HepG2 (cell line): ENCODE results near the gene UBAP2L. TPM values are rescaled to one million over a fixed set of nuclear protein-coding genes. Genes with fewer than 3 reads are reported as not detected.

Experiments
- ATAC-seq: fragments of 200-7000 bp; cut with Tn5 transposase; 3 replicates; pipeline ENCODE4 v1.9.1; 2020; ENCODE audit warnings: mild to moderate bottlenecking, moderate library complexity
- BruUV-seq: library from RNA; stranded (reverse); fragments of 400-500 nt; replicated peaks from 2 replicates; lab custom pipeline; 2021; lab: Mats Ljungman, UMichigan
- CTCF ChIA-PET: fragments of 300-600 bp; formaldehyde crosslinking; extraction: SDS; loops from one replicate; lab custom pipeline; 2021; ENCODE audit warnings: low total read pairs, inconsistent platforms, low intra/inter-chr PET ratio; lab: Yijun Ruan, JAX
- POLR2A ChIA-PET: fragments of 350-600 bp; sonication (Branson Sonifier 250); formaldehyde crosslinking; loops from one replicate; lab custom pipeline; 2020; ENCODE audit warnings: antibody characterized with exemption, inconsistent platforms; lab: Yijun Ruan, JAX
- DNase-seq: peaks from one replicate; pipeline ENCODE4 v3.0.0-alpha.2; 2015; ENCODE audit warnings: low spot score
- FAIRE-seq: peaks from 3 replicates; lab custom pipeline; 2011; peaks lifted over from hg19 to GRCh38; lab: Jason Lieb, UNC
- H2AFZ ChIP-seq: one replicate; pipeline ENCODE4 v1.6.1; 2011; ENCODE audit warnings: low read length, inconsistent platforms
- H3K27ac ChIP-seq: fragments of 300-600 bp; 3 replicates; pipeline ENCODE4 v1.8.0; 2011; ENCODE audit warnings: mixed run types, mild to moderate bottlenecking, mixed read lengths, low read length, inconsistent platforms; ENCODE audit not compliant: insufficient read depth; ENCODE audit errors: extremely low read length
- H3K27me3 ChIP-seq, 2 experiments: fragments of 200-600 bp in 1 of 2; 2 replicates in 1 of 2; 3 replicates in 1 of 2; pipeline versions ENCODE4 v1.6.0 to v1.8.0; 2011; ENCODE audit warnings: low read length in 2 of 2, mild to moderate bottlenecking in 2 of 2, moderate library complexity in 2 of 2, inconsistent platforms in 1 of 2; ENCODE audit not compliant: insufficient read depth in 2 of 2, control insufficient read depth in 1 of 2
- H3K36me3 ChIP-seq, 2 experiments: fragments of 200-600 bp in 1 of 2; replicated peaks in 1 of 2; 2 replicates in 1 of 2; 3 replicates in 1 of 2; pipeline versions ENCODE4 v1.5.1 to v1.8.0; 2011; ENCODE audit warnings: low read length in 2 of 2, inconsistent platforms in 1 of 2; ENCODE audit not compliant: insufficient read depth in 2 of 2, control insufficient read depth in 1 of 2
- H3K4me1 ChIP-seq: 2 replicates; pipeline ENCODE4 v1.5.1; 2012; ENCODE audit warnings: low read length, inconsistent platforms; ENCODE audit not compliant: insufficient read depth
- H3K4me2 ChIP-seq: 2 replicates; pipeline ENCODE4 v1.6.0; 2011; ENCODE audit warnings: low read depth, low read length, inconsistent platforms
- H3K4me3 ChIP-seq, 3 experiments: fragments of 200-600 bp in 1 of 3; sonication (generic), shearing (Covaris generic) in 1 of 3; replicated peaks in 1 of 3; 2 replicates each; pipeline ENCODE4 v1.5.1; 2011 to 2016; ENCODE audit warnings: low read length in 3 of 3, inconsistent platforms in 2 of 3, low read depth in 2 of 3, mild to moderate bottlenecking in 2 of 3, control low read depth in 1 of 3, mixed read lengths in 1 of 3; ENCODE audit not compliant: insufficient read depth in 1 of 3
- H3K79me2 ChIP-seq: one replicate; pipeline ENCODE4 v1.6.1; 2011; ENCODE audit warnings: low read length, inconsistent platforms; ENCODE audit not compliant: insufficient read depth
- H3K9ac ChIP-seq: 2 replicates; pipeline ENCODE4 v1.6.0; 2011; ENCODE audit warnings: mild to moderate bottlenecking, low read depth, low read length, inconsistent platforms; ENCODE audit not compliant: insufficient read depth
- H3K9me3 ChIP-seq: 2 replicates; pipeline ENCODE4 v1.5.1; 2012; ENCODE audit warnings: mild to moderate bottlenecking, low read length
- H4K20me1 ChIP-seq: 2 replicates; pipeline ENCODE4 v1.6.0; 2011; ENCODE audit warnings: inconsistent platforms, mild to moderate bottlenecking, low read length, moderate library complexity; ENCODE audit not compliant: insufficient read depth
- KLF11 ChIP-seq: IDR thresholded peaks from 2 replicates; pipeline ENCODE4 v1.6.1; 2016; ENCODE audit warnings: missing compliant biosample characterization
- NFYB ChIP-seq: sonication (generic); formaldehyde crosslinking; IDR thresholded peaks from 2 replicates; pipeline ENCODE4 v1.4.0; 2020; ENCODE audit warnings: missing genetic modification reagents
- SMAD1 ChIP-seq: sonication (generic); formaldehyde crosslinking; IDR thresholded peaks from 2 replicates; pipeline ENCODE4 v1.4.0; 2020; ENCODE audit warnings: missing genetic modification reagents, low read depth, mild to moderate bottlenecking, borderline replicate concordance
- TBL1XR1 ChIP-seq: fragments of 150-350 bp; IDR thresholded peaks from 2 replicates; pipeline ENCODE4 v1.6.1; 2014; ENCODE audit warnings: borderline replicate concordance, low read length; ENCODE audit not compliant: partially characterized antibody
- ZBTB33 ChIP-seq: sonication (generic); formaldehyde crosslinking; IDR thresholded peaks from 2 replicates; pipeline ENCODE4 v1.4.0; 2020; ENCODE audit warnings: missing genetic modification reagents
- ZNF142 ChIP-seq: sonication (generic); formaldehyde crosslinking; IDR thresholded peaks from 2 replicates; pipeline ENCODE4 v1.4.0; 2020; ENCODE audit warnings: missing genetic modification reagents
- ZNF20 ChIP-seq: sonication (generic); formaldehyde crosslinking; IDR thresholded peaks from 2 replicates; pipeline ENCODE4 v1.4.0; 2020; ENCODE audit warnings: mild to moderate bottlenecking, moderate library complexity, missing genetic modification reagents
- ZNF33A ChIP-seq: sonication (generic); formaldehyde crosslinking; IDR thresholded peaks from 2 replicates; pipeline ENCODE4 v1.5.1; 2020; ENCODE audit warnings: missing genetic modification reagents, mild to moderate bottlenecking, moderate library complexity, borderline replicate concordance
- ZNF747 ChIP-seq: sonication (generic); formaldehyde crosslinking; IDR thresholded peaks from 2 replicates; pipeline ENCODE4 v1.8.1; 2023; ENCODE audit warnings: missing genetic modification reagents, mild to moderate bottlenecking, borderline replicate concordance
- WGBS: methylation state at CpG from one replicate; pipeline ENCODE4 v1.1.6; 2017; ENCODE audit warnings: low lambda C conversion rate; 5-methylcytosine and 5-hydroxymethylcytosine counted together
- in situ Hi-C: cut with HindIII; loops from 2 replicates; pipeline ENCODE4 v1.10.0; 2017; ENCODE audit warnings: low pct_unique_long_range_greater_than_20kb; ENCODE audit not compliant: extremely low pct_ligation_motif_present
- intact Hi-C: fragments of 100-400 bp; cut with micrococcal nuclease; formaldehyde crosslinking; loops from one replicate; pipeline ENCODE4 v1.10.0; 2022; ENCODE audit not compliant: unreplicated experiment
- polyA plus RNA-seq, 8 experiments: library from polyadenylated mRNA; depleted of rRNA in 3 of 8; stranded (reverse) in 7 of 8; unstranded in 1 of 8; fragments of >200 nt; fragmentation: Illumina TruSeq in 4 of 8; extraction: Trizol in 4 of 8; gene quantifications; 2 replicates each; pipeline versions ENCODE4 v1.2.1 to v1.2.3, GENCODE V29; 2011 to 2016; ENCODE audit warnings: low read depth in 4 of 8, missing spikeins in 1 of 8, mixed read lengths in 1 of 8; ENCODE audit not compliant: insufficient read depth in 1 of 8
- total RNA-seq, 5 experiments: library from RNA; depleted of rRNA; stranded (reverse); fragments of >200 nt; fragmentation: Illumina TruSeq; extraction: Trizol; gene quantifications; 2 replicates each; pipeline ENCODE4 v1.2.3, GENCODE V29; 2016; ENCODE audit warnings: low read depth in 1 of 5
- TF ChIP-seq, protein P1 (sequence below): sonication (generic); formaldehyde crosslinking; IDR thresholded peaks from 2 replicates; pipeline ENCODE4 v1.5.1; 2020; ENCODE audit warnings: missing genetic modification reagents, mild to moderate bottlenecking, borderline replicate concordance

Gene UBAP2L
- total and polyA plus RNA-seq, 2 of the 13 experiments (the other 11 are each of a cell fraction or from before 2014, with no cell fraction given), result 74.2 to 159 TPM

DNA sequence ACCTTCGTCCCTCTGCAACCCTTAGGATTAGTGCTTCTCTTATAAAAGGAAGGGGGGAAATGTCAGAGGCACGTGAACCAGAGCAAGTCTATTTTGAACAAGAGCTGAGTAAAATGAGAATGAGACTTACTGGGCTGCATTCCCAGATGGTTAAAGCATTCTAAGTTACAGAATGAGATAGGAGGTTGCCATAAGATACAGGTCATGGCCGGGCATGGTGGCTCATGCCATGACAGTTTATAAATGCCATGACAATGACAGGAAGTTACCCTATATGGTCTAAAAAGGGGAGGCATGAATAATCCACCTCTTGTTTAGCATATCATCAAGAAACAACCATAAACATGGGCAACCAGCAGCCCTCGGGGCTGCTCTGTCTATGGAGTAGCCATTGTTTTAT lies 97.6 kb downstream of the UBAP2L start:
- H3K27me3 ChIP-seq, result peaks cover 3 to 7% of the 10 kb centered on the region in 2 experiments; a peak in 2 of 5 replicates
- H3K9me3 ChIP-seq, result no peaks in the 10 kb centered on the region
- POLR2A ChIA-PET, result no interaction called here
- H3K27ac ChIP-seq, result no peak overlapping the region
- DNase-seq (no peak), ATAC-seq (no peak), FAIRE-seq (no peak)
- H3K9ac ChIP-seq, result no peak overlapping the region
- no peak overlapping the region for H3K4me3 ChIP-seq
- no peak overlapping the region for H3K4me2 ChIP-seq
- no peaks in the 10 kb centered on the region for H4K20me1 ChIP-seq
- no peak overlapping the region for H2AFZ ChIP-seq
- peaks cover 19% of the 10 kb centered on the region for H3K4me1 ChIP-seq
- CTCF ChIA-PET, result no interaction called here
- BruUV-seq, result no TSS peak
- in situ Hi-C loops, result no loop called here
- H3K79me2 ChIP-seq, result no peaks in the 10 kb centered on the region
- WGBS, result 35% methylated on average over 4 of the region's 4 CpGs
- no peaks in the 10 kb centered on the region for H3K36me3 ChIP-seq
- intact Hi-C loops, result no loop called here
- TF ChIP-seq SMAD1 (CRISPR knock-in tag), result no peak
- no peak for TF ChIP-seq KLF11 (CRISPR knock-in tag)
- TF ChIP-seq TBL1XR1, result no peak
- no peak for TF ChIP-seq ZNF20 (CRISPR knock-in tag)
- no peak for TF ChIP-seq ZNF33A (CRISPR knock-in tag)
- TF ChIP-seq NFYB (CRISPR knock-in tag), result no peak
- no peak for TF ChIP-seq ZNF142 (CRISPR knock-in tag)
- TF ChIP-seq, protein P1, sequence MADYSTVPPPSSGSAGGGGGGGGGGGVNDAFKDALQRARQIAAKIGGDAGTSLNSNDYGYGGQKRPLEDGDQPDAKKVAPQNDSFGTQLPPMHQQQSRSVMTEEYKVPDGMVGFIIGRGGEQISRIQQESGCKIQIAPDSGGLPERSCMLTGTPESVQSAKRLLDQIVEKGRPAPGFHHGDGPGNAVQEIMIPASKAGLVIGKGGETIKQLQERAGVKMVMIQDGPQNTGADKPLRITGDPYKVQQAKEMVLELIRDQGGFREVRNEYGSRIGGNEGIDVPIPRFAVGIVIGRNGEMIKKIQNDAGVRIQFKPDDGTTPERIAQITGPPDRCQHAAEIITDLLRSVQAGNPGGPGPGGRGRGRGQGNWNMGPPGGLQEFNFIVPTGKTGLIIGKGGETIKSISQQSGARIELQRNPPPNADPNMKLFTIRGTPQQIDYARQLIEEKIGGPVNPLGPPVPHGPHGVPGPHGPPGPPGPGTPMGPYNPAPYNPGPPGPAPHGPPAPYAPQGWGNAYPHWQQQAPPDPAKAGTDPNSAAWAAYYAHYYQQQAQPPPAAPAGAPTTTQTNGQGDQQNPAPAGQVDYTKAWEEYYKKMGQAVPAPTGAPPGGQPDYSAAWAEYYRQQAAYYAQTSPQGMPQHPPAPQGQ (CRISPR knock-in tag), result no peak
- TF ChIP-seq ZBTB33 (CRISPR knock-in tag), result no peak
- no peak for TF ChIP-seq ZNF747 (CRISPR knock-in tag)
